ENCODE results near the gene ARSK.

- TF ChIP-seq POLR2A (IDR thresholded peaks at IDR 0.05), result no peak
- TF ChIP-seq, protein P1, sequence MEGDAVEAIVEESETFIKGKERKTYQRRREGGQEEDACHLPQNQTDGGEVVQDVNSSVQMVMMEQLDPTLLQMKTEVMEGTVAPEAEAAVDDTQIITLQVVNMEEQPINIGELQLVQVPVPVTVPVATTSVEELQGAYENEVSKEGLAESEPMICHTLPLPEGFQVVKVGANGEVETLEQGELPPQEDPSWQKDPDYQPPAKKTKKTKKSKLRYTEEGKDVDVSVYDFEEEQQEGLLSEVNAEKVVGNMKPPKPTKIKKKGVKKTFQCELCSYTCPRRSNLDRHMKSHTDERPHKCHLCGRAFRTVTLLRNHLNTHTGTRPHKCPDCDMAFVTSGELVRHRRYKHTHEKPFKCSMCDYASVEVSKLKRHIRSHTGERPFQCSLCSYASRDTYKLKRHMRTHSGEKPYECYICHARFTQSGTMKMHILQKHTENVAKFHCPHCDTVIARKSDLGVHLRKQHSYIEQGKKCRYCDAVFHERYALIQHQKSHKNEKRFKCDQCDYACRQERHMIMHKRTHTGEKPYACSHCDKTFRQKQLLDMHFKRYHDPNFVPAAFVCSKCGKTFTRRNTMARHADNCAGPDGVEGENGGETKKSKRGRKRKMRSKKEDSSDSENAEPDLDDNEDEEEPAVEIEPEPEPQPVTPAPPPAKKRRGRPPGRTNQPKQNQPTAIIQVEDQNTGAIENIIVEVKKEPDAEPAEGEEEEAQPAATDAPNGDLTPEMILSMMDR (IDR thresholded peaks at IDR 0.05), result no peak
Measured at GRCh38 chr5:95628933-95629332, 74.0 kb downstream of the ARSK start.
